ENCODE measurements around the gene GNB1L.

The GNB1L gene

GRCh38 chr22:19821523-19822300 lies 33.0 kb downstream of the GNB1L start:
- no peak for FAIRE-seq

- FAIRE-seq: no peak
Measured at GRCh38 chr22:19820880-19821522, 33.7 kb downstream of the GNB1L start.

- no peak for FAIRE-seq
Measured at GRCh38 chr22:19819911-19820879, 34.5 kb downstream of the GNB1L start.

GRCh38 chr22:19819208-19819910 lies 35.3 kb downstream of the GNB1L start:
- FAIRE-seq: no peak

- no peak for FAIRE-seq
Measured at GRCh38 chr22:19818324-19819207, 36.1 kb downstream of the GNB1L start.

GRCh38 chr22:19816372-19817119 lies 38.1 kb downstream of the GNB1L start:
- no peak for FAIRE-seq

GRCh38 chr22:19815823-19816290 lies 38.8 kb downstream of the GNB1L start:
- no peak for FAIRE-seq

GRCh38 chr22:19815093-19815822 lies 39.4 kb downstream of the GNB1L start:
- no peak for FAIRE-seq

- FAIRE-seq: no peak
Measured at GRCh38 chr22:19814428-19814827, 40.2 kb downstream of the GNB1L start.

GRCh38 chr22:19812910-19813309 lies 41.8 kb downstream of the GNB1L start:
- FAIRE-seq: no peak

- FAIRE-seq: no peak
Measured at GRCh38 chr22:19811811-19812771, 42.6 kb downstream of the GNB1L start.

GRCh38 chr22:19811211-19811621 lies 43.5 kb downstream of the GNB1L start:
- FAIRE-seq: no peak

- no peak for FAIRE-seq
Measured at GRCh38 chr22:19810381-19811201, 44.1 kb downstream of the GNB1L start.

- FAIRE-seq: no peak
Measured at GRCh38 chr22:19809741-19810140, 44.9 kb downstream of the GNB1L start.

GRCh38 chr22:19808873-19809478 lies 45.7 kb downstream of the GNB1L start:
- no peak for FAIRE-seq

- FAIRE-seq: no peak
Measured at GRCh38 chr22:19807914-19808872, 46.5 kb downstream of the GNB1L start.
